HEK293 (cell line): Measurements from ENCODE around the gene PDZRN4.

Experiments
- CTCF ChIA-PET: fragments of 350-600 bp; formaldehyde crosslinking; extraction: SDS; loops from one replicate; lab custom pipeline; 2021; ENCODE audit warnings: antibody characterized with exemption; lab: Yijun Ruan, JAX
- POLR2A ChIA-PET: fragments of 300-600 bp; formaldehyde crosslinking; extraction: SDS; loops from one replicate; lab custom pipeline; 2020; ENCODE audit warnings: antibody characterized with exemption, inconsistent platforms; lab: Yijun Ruan, JAX
- H3K27ac ChIP-seq: fragments of 200-500 bp; sonication (Bioruptor generic); 2 replicates; pipeline ENCODE4 v1.5.1; 2014; ENCODE audit warnings: low read depth, low read length, control low read depth, inconsistent platforms; ENCODE audit errors: extremely low read depth
- H3K36me3 ChIP-seq, 2 experiments: fragments of 200-500 bp in 1 of 2; sonication (Bioruptor generic) in 1 of 2; 1 replicate in 1 of 2; 2 replicates in 1 of 2; pipeline ENCODE4 v1.5.1; 2014 to 2017; ENCODE audit warnings: inconsistent platforms in 2 of 2, low read length in 2 of 2; ENCODE audit not compliant: control insufficient read depth in 2 of 2, insufficient read depth in 1 of 2
- H3K4me1 ChIP-seq: fragments of 200-500 bp; sonication (Bioruptor generic); 2 replicates; pipeline ENCODE4 v1.5.1; 2014; ENCODE audit warnings: mild to moderate bottlenecking, low read length, inconsistent platforms; ENCODE audit not compliant: control insufficient read depth, insufficient read depth
- H3K4me3 ChIP-seq: 2 replicates; pipeline ENCODE4 v1.5.1; 2011; ENCODE audit warnings: low read depth, mild to moderate bottlenecking, control low read depth, low read length, moderate library complexity
- H3K9me3 ChIP-seq: fragments of 200-500 bp; sonication (Bioruptor generic); 2 replicates; pipeline ENCODE4 v1.5.1; 2014; ENCODE audit warnings: low read depth, low read length, inconsistent platforms; ENCODE audit not compliant: control insufficient read depth, insufficient read depth
- FEZF1 ChIP-seq: fragments of 450-650 bp; formaldehyde crosslinking; IDR thresholded peaks from 2 replicates; pipeline ENCODE4 v1.5.1; 2016; ENCODE audit warnings: missing biosample characterization, missing genetic modification characterization
- GLI2 ChIP-seq: fragments of 450-650 bp; formaldehyde crosslinking; IDR thresholded peaks from 2 replicates; pipeline ENCODE4; 2017; ENCODE audit warnings: missing biosample characterization, missing genetic modification characterization, low read depth, borderline replicate concordance
- HOXC10 ChIP-seq: sonication (generic); formaldehyde crosslinking; IDR thresholded peaks from 2 replicates; pipeline ENCODE4 v1.8.1; 2023; ENCODE audit warnings: mild to moderate bottlenecking, missing genetic modification reagents
- IKZF3 ChIP-seq: fragments of 450-650 bp; IDR thresholded peaks from 2 replicates; pipeline ENCODE4 v1.5.0; 2018; ENCODE audit warnings: missing biosample characterization, mild to moderate bottlenecking, missing genetic modification characterization, moderate library complexity
- KLF10 ChIP-seq: fragments of 450-650 bp; IDR thresholded peaks from 2 replicates; pipeline ENCODE4 v1.5.1; 2018; ENCODE audit warnings: missing biosample characterization, mild to moderate bottlenecking, missing genetic modification characterization
- PRDM2 ChIP-seq: fragments of 450-650 bp; formaldehyde crosslinking; IDR thresholded peaks from 2 replicates; pipeline ENCODE4 v1.5.1; 2016; ENCODE audit warnings: missing biosample characterization, missing genetic modification characterization, borderline replicate concordance
- RBAK ChIP-seq: fragments of 450-650 bp; formaldehyde crosslinking; IDR thresholded peaks from 2 replicates; pipeline ENCODE4 v1.5.1; 2016; ENCODE audit warnings: missing biosample characterization, missing genetic modification characterization
- SETDB1 ChIP-seq: IDR thresholded peaks from one replicate; pipeline ENCODE4 v1.6.1; 2017; ENCODE audit warnings: mild to moderate bottlenecking, low read length, moderate library complexity, mixed read lengths; ENCODE audit not compliant: insufficient read length
- TRIM28 ChIP-seq: IDR thresholded peaks from 2 replicates; pipeline ENCODE4 v1.6.1; 2011; ENCODE audit warnings: low read length, control low read depth, borderline replicate concordance
- ZNF140 ChIP-seq: fragments of 450-650 bp; formaldehyde crosslinking; IDR thresholded peaks from 2 replicates; pipeline ENCODE4 v1.5.1; 2016; ENCODE audit warnings: missing biosample characterization, missing genetic modification characterization
- ZNF148 ChIP-seq: fragments of 450-650 bp; formaldehyde crosslinking; IDR thresholded peaks from 2 replicates; pipeline ENCODE4 v1.5.0; 2017; ENCODE audit warnings: missing biosample characterization, missing genetic modification characterization, borderline replicate concordance
- ZNF302 ChIP-seq: fragments of 450-650 bp; formaldehyde crosslinking; IDR thresholded peaks from 2 replicates; pipeline ENCODE4 v1.5.1; 2016; ENCODE audit warnings: missing biosample characterization, missing genetic modification characterization, low read depth
- ZNF623 ChIP-seq: fragments of 450-650 bp; formaldehyde crosslinking; IDR thresholded peaks from 2 replicates; pipeline ENCODE4 v1.5.1; 2016; ENCODE audit warnings: missing biosample characterization, missing genetic modification characterization
- ZNF692 ChIP-seq: fragments of 450-650 bp; formaldehyde crosslinking; IDR thresholded peaks from 2 replicates; pipeline ENCODE4 v1.5.1; 2016; ENCODE audit warnings: missing biosample characterization, missing genetic modification characterization
- ZNF843 ChIP-seq: fragments of 450-650 bp; formaldehyde crosslinking; IDR thresholded peaks from 2 replicates; pipeline ENCODE4 v1.5.1; 2016; ENCODE audit warnings: missing biosample characterization, missing genetic modification characterization

Gene PDZRN4

GRCh38 chr12:41433460-41433859, 245.3 kb downstream of the PDZRN4 start:
- Histone ChIP-seq H3K4me3 (no peak overlapping the region), H3K9me3 (no peaks in the 10 kb centered on the region), H3K4me1 (peaks cover 4% of the 10 kb centered on the region; the same call in 1 of the 2 replicates), H3K36me3 (no peaks in the 10 kb centered on the region), H3K27ac (no peak overlapping the region)
- no peak for TF ChIP-seq ZNF148 (tag by site-specific recombination)
- no peak for TF ChIP-seq PRDM2 (tag by site-specific recombination)
- TF ChIP-seq RBAK (tag by site-specific recombination) = no peak
- TF ChIP-seq ZNF692 (tag by site-specific recombination) = no peak
- TF ChIP-seq GLI2 (tag by site-specific recombination) = no peak
- no peak for TF ChIP-seq ZNF843 (tag by site-specific recombination)
- TF ChIP-seq ZNF302 (tag by site-specific recombination) = no peak
- CTCF ChIA-PET = no interaction called here
- POLR2A ChIA-PET = no interaction called here

- Histone ChIP-seq H3K36me3 (no peaks in the 10 kb centered on the region), H3K4me1 (peaks cover 11% of the 10 kb centered on the region), H3K9me3 (no peaks in the 10 kb centered on the region), H3K4me3 (no peak overlapping the region), H3K27ac (no peak overlapping the region)
- TF ChIP-seq HOXC10 = no peak
- TF ChIP-seq ZNF623 = no peak
- TF ChIP-seq IKZF3 (tag by site-specific recombination) = no peak
- TF ChIP-seq FEZF1 (tag by site-specific recombination) = peak; percentile 26; the same call in 1 of the 2 replicates
- no peak for TF ChIP-seq KLF10 (tag by site-specific recombination)
- POLR2A ChIA-PET = no interaction called here
- CTCF ChIA-PET = interaction anchor here (0.7 kb wide), 1 partner anchor 250 kb away, joined by 3 read pairs; no protein-coding TSS in a partner anchor
Observed at GRCh38 chr12:41436076-41436475, 248.0 kb downstream of the PDZRN4 start.

GRCh38 chr12:41437563-41437962, 249.4 kb downstream of the PDZRN4 start:
- Histone ChIP-seq H3K4me3 (no peak overlapping the region), H3K27ac (no peak overlapping the region), H3K4me1 (peaks cover 11% of the 10 kb centered on the region), H3K9me3 (no peaks in the 10 kb centered on the region), H3K36me3 (no peaks in the 10 kb centered on the region)
- ChIA-PET POLR2A (no interaction called here), CTCF (no interaction called here)
- TF ChIP-seq TRIM28 (0 out of 2 replicates have a peak, but pooled peaks have one; percentile 41), ZNF140 (tag by site-specific recombination) (no peak), SETDB1 (peak; percentile 64)
